ENCODE data around the gene DDX42. TPM values are rescaled to one million over a fixed set of nuclear protein-coding genes. Genes with fewer than 3 reads are reported as not detected.
A peak's percentile ranks its signal among the peaks of the same experiment; 100 is the strongest.

The DDX42 gene
- total and polyA plus RNA-seq, 2 experiments from 2014 or later: 57.8 to 101 TPM

- TF ChIP-seq POLR2AphosphoS5 (IDR thresholded peaks at IDR 0.05; ENCODE audit: low read depth) (peak; percentile 22; the same call in 1 of the 2 replicates), EZH2phosphoT487 (IDR thresholded peaks at IDR 0.05; ENCODE audit: unreplicated experiment) (no peak)
- DNase-seq (ENCODE audit: low spot score): no peak
- Histone ChIP-seq H4K20me1 (replicated peaks; ENCODE audit: insufficient read depth) (peaks cover 17% of the 10 kb centered on the region), H3K4me2 (no peak overlapping the region), H3K4me3 (no peak overlapping the region), H2AFZ (no peak overlapping the region), H3K36me3 (ENCODE audit: insufficient read depth) (peaks cover 41% of the 10 kb centered on the region), H3F3A (replicated peaks; ENCODE audit: low read depth) (peaks cover 13% of the 10 kb centered on the region; the same call in 1 of the 2 replicates), H3K27me3 (ENCODE audit: insufficient read depth) (no peaks in the 10 kb centered on the region), H3K9me2 (ENCODE audit: insufficient read depth) (no peaks in the 10 kb centered on the region), H3K79me2 (replicated peaks; ENCODE audit: insufficient read depth) (peaks cover 29% of the 10 kb centered on the region), H3K27ac (ENCODE audit: low read depth) (no peak overlapping the region), H3K4me1 (ENCODE audit: insufficient read depth) (peaks cover 2% of the 10 kb centered on the region; the same call in 1 of the 2 replicates)
- no peak overlapping the region for H3K27ac Mint-ChIP-seq
- no peak for ATAC-seq
- H3K4me1 Mint-ChIP-seq: peaks cover 14% of the 10 kb centered on the region
- peaks cover 24% of the 10 kb centered on the region for H3K27me3 Mint-ChIP-seq (ENCODE audit: insufficient read depth, low read depth, poor library complexity)
- no peaks in the 10 kb centered on the region for H3K9me3 Mint-ChIP-seq
- peaks cover 87% of the 10 kb centered on the region for H3K36me3 Mint-ChIP-seq (ENCODE audit: low read depth)
- H3K4me3 Mint-ChIP-seq: no peak overlapping the region
These were observed 59.2 kb downstream of the DDX42 start for GRCh38 chr17:63833026-63833740.

GRCh38 chr17:63833741-63834373 lies 59.9 kb downstream of the DDX42 start:
- peaks cover 12% of the 10 kb centered on the region for H4K20me1 ChIP-seq (replicated peaks; ENCODE audit: insufficient read depth)
- DNase-seq (ENCODE audit: low spot score) (no peak), ATAC-seq (no peak)
- no peak overlapping the region for H2AFZ ChIP-seq
- no peak overlapping the region for H3K4me3 Mint-ChIP-seq
- no peak overlapping the region for H3K4me3 ChIP-seq
- H3K4me1 ChIP-seq (ENCODE audit: insufficient read depth): peaks cover 9% of the 10 kb centered on the region; the same call in 1 of the 2 replicates
- 0 out of 2 replicates have a peak overlapping the region, but pooled peaks have one; percentile 15 for H3K27ac Mint-ChIP-seq
- peaks cover 17% of the 10 kb centered on the region for H3K4me1 Mint-ChIP-seq
- no peak overlapping the region for H3K27ac ChIP-seq (ENCODE audit: low read depth)
- peaks cover 25% of the 10 kb centered on the region for H3K27me3 Mint-ChIP-seq (ENCODE audit: insufficient read depth, low read depth, poor library complexity)
- peaks cover 81% of the 10 kb centered on the region for H3K36me3 Mint-ChIP-seq (ENCODE audit: low read depth)
- no peaks in the 10 kb centered on the region for H3K9me3 Mint-ChIP-seq
- peaks cover 13% of the 10 kb centered on the region; the same call in 1 of the 2 replicates for H3F3A ChIP-seq (replicated peaks; ENCODE audit: low read depth)
- H3K79me2 ChIP-seq (replicated peaks; ENCODE audit: insufficient read depth): peaks cover 28% of the 10 kb centered on the region
- H3K36me3 ChIP-seq (ENCODE audit: insufficient read depth): peaks cover 36% of the 10 kb centered on the region
- no peaks in the 10 kb centered on the region for H3K9me2 ChIP-seq (ENCODE audit: insufficient read depth)
- no peak overlapping the region for H3K4me2 ChIP-seq
- no peaks in the 10 kb centered on the region for H3K27me3 ChIP-seq (ENCODE audit: insufficient read depth)
- TF ChIP-seq REST (IDR thresholded peaks at IDR 0.05; ENCODE audit: unreplicated experiment) (no peak), STAT1 (IDR thresholded peaks at IDR 0.05; ENCODE audit: unreplicated experiment) (no peak), ZNF114 (CRISPR knock-in tag; IDR thresholded peaks at IDR 0.05) (no peak), JUNB (IDR thresholded peaks at IDR 0.05; ENCODE audit: unreplicated experiment) (no peak), ZNF462 (CRISPR knock-in tag; IDR thresholded peaks at IDR 0.05) (no peak), POLR2AphosphoS5 (IDR thresholded peaks at IDR 0.05; ENCODE audit: low read depth) (no peak), ETS1 (IDR thresholded peaks at IDR 0.05) (no peak), EZH2 (IDR thresholded peaks at IDR 0.05; ENCODE audit: low read depth, unreplicated experiment) (no peak)
